GM19351 (cell line): ENCODE measurements around the gene TP53I11.

ENCODE experiments used
- ATAC-seq: cut with Tn5 transposase; IDR thresholded peaks from one replicate; pipeline ENCODE4 v1.9.1; 2021; ENCODE audit warnings: mild to moderate bottlenecking, moderate library complexity; ENCODE audit not compliant: unreplicated experiment

TP53I11 gene

DNA sequence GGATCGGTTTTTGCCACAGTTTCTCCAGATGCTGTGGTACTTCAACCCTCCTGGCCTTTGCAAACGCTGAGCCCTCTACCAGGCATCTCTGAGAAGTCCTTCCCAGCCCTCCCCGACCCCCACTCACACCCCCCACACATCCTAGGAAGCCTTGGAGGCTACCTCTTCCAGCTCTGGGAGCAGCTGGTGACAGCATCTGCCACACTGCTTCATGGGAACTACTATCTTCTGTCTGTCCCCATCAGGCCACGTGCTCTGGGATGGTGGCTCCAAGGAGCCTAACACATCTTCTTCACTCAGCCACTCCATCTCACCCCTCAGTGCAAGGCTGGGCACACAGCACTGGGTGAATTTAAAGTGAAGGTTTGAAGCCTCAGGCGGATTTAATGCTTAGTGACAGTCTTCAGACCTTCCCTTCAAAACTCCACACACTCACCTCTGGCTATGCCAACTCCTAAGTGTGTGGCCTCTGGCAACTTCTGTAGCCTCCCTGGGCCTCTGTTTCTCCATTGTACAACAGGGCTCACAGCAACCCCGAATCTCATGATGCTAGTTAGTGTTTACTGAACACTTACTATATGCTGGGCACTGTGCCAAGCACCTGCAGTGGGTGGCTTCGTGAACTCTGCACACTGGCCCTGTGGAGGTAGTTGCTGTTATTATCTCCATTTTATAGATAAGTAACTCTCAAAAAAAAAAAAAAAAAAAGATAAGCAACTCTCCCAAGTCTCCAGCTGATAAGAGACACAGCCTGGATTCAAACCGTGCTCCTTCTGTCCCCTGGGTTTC lies 7.3 kb upstream of the TP53I11 start:
- ATAC-seq: no peak

DNA sequence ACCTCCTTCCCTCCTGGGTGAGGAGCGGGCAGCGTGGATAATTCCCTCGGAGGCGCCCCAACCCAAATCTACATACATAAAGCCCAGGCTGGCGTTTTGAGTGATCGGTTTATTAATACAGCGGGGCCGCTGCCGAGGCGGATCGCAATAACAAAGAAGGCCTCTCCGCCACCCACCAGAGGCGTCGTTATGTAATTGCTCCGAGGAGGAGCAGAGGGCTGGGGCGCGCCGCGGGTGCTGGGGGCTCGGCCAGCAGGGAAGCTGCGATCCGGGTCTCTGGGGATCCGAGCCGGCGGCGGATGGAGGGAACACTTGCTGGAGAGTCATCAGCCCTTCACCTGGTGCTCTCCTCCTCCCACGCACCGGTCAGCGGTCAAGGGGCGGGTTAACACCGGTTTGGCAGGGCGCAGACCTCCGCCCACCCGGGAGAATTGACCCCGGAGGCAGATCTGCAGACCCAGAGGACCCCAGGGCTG lies 6.4 kb upstream of the TP53I11 start:
- no peak for ATAC-seq

GRCh38 chr11:44955015-44955738 lies 4.5 kb upstream of the TP53I11 start:
- ATAC-seq: no peak

DNA sequence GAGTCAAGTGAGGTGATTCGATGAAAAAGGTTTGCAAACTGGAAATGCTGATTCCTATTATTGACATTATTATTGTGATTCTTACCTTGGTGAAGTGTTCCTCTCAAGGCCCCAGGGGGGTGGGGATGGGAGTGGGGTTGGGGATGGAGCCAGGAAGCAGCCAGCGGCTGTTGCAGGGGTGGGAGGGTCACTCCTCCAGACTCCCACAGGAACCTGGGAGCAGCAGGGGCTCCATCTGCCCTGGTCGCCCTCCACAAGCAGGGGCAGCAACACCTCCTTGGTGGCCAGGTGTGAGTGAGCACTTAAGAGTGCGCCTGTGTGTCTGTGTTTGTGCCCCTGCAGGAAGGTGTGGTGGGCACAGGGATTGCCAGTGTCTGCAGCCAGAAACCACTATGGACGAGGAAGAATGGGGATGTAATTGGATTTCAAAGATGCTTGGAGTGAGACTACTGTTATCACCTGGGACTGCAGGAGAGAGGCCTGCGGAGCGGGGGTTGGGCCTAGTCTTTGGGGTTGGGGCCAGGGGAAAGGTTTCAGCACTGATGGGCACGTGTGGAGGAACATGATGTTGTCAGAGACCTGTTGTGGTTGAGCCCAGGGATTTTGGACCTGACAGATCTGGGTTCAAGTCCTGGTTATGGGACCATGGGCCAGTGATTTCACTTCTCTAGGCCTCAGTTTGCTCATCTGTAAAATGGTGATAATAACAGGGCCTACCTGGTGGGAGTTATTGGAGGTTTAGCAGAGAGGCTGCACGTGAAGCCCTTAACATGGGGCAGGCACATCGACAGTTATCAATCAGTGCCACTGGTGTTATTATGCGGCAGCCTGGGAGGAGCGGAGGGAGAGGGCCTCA lies 3.6 kb upstream of the TP53I11 start:
- ATAC-seq: no peak

- no peak for ATAC-seq
Observed at GRCh38 chr11:44952500-44953260, 2.0 kb upstream of the TP53I11 start.

- no peak for ATAC-seq
Observed at GRCh38 chr11:44952082-44952481, 1.4 kb upstream of the TP53I11 start.

GRCh38 chr11:44950031-44950624 lies 555 bp downstream of the TP53I11 start:
- no peak for ATAC-seq

GRCh38 chr11:44949160-44950030 lies 1.3 kb downstream of the TP53I11 start:
- no peak for ATAC-seq

DNA sequence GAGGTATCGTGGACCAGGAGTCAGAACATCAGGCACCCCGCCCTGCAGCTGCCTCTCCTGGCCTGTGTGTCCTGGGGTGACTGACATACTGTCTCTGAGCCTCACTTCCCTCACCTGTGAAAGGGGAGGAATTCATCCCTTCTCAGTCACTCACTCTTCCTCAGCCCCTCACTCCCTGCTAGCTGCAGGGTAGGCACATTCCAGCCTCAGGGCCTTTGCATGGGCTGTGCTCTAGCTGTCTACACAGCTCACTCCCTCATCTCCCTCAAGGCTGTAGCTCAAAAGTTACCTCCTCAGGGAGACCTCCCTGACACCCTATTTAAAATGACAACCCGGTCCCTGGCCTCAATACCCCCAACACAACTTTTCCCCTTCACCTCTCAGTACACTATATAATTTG lies 2.5 kb downstream of the TP53I11 start:
- ATAC-seq: no peak

GRCh38 chr11:44947114-44947513 lies 3.6 kb downstream of the TP53I11 start:
- ATAC-seq: no peak

DNA sequence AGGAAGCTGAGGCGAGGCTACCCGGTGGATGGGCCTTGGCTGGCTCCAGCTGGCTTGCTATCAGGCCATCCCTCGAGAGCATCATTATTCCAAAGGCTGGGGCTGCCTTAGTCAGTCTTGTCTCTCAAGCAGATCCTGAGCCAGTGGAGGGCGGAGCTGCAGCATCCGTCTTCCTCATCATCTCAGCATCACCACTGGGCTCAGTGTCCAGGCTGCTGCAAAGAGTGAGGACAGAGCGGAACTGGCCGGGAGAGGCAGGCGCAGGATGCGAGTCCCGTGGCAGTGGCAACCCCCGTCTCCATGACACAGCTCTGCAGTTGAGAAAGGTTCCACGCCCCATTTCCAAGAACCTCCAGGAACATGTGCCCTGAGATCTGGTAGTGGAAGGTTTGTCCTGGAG lies 4.4 kb downstream of the TP53I11 start:
- no peak for ATAC-seq

DNA sequence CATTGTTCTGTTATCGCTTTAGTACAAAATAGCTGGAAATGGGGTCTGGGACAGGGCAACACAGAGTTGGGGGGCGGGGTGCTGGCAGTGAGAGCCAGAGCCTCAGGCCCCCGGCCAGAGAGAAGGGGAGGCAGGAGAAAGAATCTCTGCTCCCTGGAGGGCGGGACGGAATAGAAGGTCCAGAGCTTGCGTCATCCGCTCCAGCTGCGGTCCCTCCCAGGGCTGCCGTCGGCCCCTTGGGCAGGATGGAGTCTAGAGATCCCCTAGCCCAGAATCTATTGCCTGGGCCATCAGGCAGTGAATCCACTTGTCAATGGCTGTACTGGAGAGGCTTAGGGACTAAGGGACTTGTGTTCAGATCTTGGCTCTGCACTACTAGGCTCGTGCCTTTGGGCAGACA lies 5.0 kb downstream of the TP53I11 start:
- no peak for ATAC-seq

DNA sequence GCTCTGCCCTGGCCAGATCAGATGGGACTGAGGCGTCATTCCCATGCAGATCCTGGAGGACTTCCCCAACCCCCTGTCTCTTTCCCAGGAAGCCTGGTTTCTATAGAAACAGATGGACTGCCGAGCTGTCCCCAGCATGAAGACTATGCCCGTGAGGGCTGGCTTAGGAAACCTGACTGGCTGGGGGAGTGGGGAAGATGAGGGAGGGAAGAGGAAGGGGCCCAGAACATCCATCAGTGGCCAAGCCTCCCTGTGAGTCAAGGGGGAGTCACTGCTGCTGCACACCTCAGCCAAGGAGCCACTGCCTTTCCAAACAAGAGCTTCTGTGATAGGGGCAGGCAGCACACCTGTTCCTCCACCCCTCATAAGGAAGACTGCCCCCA lies 5.8 kb downstream of the TP53I11 start:
- ATAC-seq: no peak

DNA sequence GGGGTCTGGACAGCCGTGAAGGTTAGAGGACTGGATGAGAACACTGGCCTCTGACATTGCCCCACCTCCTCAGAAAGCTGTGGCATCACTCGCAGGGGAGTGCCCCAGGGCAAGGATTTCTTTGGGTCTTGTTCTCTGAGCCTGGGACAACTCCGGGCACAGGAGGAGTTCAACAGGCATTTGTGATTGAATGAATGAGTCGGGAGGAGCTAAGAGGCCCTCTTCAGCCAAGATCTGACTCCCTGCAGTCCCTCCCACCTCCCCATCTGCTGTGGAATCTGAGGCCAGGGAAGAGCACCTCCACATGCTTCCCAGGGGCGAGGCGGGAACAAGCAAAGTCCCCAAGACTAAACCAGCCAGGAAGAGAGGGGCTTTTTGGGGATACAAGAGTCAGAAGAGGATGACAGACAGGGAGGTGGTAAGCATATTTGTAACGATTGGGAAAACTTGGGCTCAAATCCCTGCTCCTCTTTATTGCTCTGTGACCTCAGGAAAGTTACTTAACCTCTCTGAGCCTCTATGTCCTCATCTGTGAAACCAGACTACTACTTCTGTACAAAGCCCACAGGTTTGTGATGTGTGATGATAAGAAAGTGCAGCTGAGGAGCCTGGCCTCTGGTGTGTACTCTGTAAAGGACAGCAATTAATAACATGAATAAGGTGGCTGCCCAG lies 6.4 kb downstream of the TP53I11 start:
- no peak for ATAC-seq

GRCh38 chr11:44943696-44944095 lies 7.0 kb downstream of the TP53I11 start:
- no peak for ATAC-seq

- ATAC-seq: peak; percentile 78
Observed at GRCh38 chr11:44943118-44943517, 7.6 kb downstream of the TP53I11 start.

- ATAC-seq: no peak
Observed at GRCh38 chr11:44942029-44942955, 8.4 kb downstream of the TP53I11 start.
